NB4 (cell line): ENCODE measurements around the gene EIF5A.

Source experiments
- CTCF ChIP-seq: IDR thresholded peaks from one replicate; pipeline ENCODE4 v1.5.1; 2012; ENCODE audit warnings: low read depth, low read length
- MAX ChIP-seq: IDR thresholded peaks from 2 replicates; pipeline ENCODE4 v1.6.1; 2011; ENCODE audit warnings: low read depth, low read length
- POLR2A ChIP-seq: IDR thresholded peaks from 2 replicates; pipeline ENCODE4 v1.6.1; 2011; ENCODE audit warnings: mild to moderate bottlenecking; ENCODE audit not compliant: insufficient read length; ENCODE audit errors: extremely low read depth

- no peak for TF ChIP-seq CTCF
- no peak for TF ChIP-seq POLR2A
- no peak for TF ChIP-seq MAX
These were observed 35.8 kb downstream of the EIF5A start for GRCh38 chr17:7343250-7343649.
